Neural cell (in vitro differentiated cells): ENCODE measurements around the gene APBB2. TPM values are rescaled to one million over a fixed set of nuclear protein-coding genes. Genes with fewer than 3 reads are reported as not detected.

Experiments used
- H2AFZ ChIP-seq: fragments of 200-600, 300-800 bp; sonication (generic), shearing (Covaris generic); 2 replicates; pipeline ENCODE4 v1.6.0; 2014; ENCODE audit warnings: low read depth, mild to moderate bottlenecking, antibody characterized with exemption, low read length, moderate library complexity
- H3F3A ChIP-seq: fragments of 200-600 bp; shearing (Covaris generic); 2 replicates; pipeline ENCODE4 v1.6.1; 2016; ENCODE audit warnings: mild to moderate bottlenecking, moderate library complexity, mixed read lengths, antibody characterized with exemption, low read length; ENCODE audit not compliant: insufficient read depth, poor library complexity, severe bottlenecking
- H3K27ac ChIP-seq: fragments of 200-600, 300-800 bp; sonication (generic), shearing (Covaris generic); 2 replicates; pipeline ENCODE4 v1.5.1; 2014; ENCODE audit warnings: mild to moderate bottlenecking, low read length, moderate library complexity
- H3K27me3 ChIP-seq: fragments of 300-800, 200-600 bp; sonication (generic), shearing (Covaris generic); 2 replicates; pipeline ENCODE4 v1.6.0; 2014; ENCODE audit warnings: mild to moderate bottlenecking, low read depth, low read length, moderate library complexity; ENCODE audit not compliant: insufficient read depth
- H3K36me3 ChIP-seq: fragments of 300-800, 200-600 bp; sonication (generic), shearing (Covaris generic); 2 replicates; pipeline ENCODE4 v1.5.1; 2014; ENCODE audit warnings: mild to moderate bottlenecking, antibody characterized with exemption, low read length, moderate library complexity; ENCODE audit not compliant: insufficient read depth
- H3K4me2 ChIP-seq: fragments of 300-800, 200-600 bp; sonication (generic), shearing (Covaris generic); 2 replicates; pipeline ENCODE4 v1.6.0; 2014; ENCODE audit warnings: mild to moderate bottlenecking, low read length
- H3K4me3 ChIP-seq: fragments of 300-800, 200-600 bp; sonication (generic), shearing (Covaris generic); 2 replicates; pipeline ENCODE4 v1.5.1; 2014; ENCODE audit warnings: mild to moderate bottlenecking, low read length, moderate library complexity
- H3K79me2 ChIP-seq: fragments of 200-600 bp; shearing (Covaris generic); replicated peaks from 2 replicates; pipeline ENCODE4 v1.6.0; 2014; ENCODE audit warnings: mild to moderate bottlenecking, low read length, moderate library complexity; ENCODE audit not compliant: insufficient read depth
- H3K9ac ChIP-seq: fragments of 300-800, 200-600 bp; sonication (generic), shearing (Covaris generic); 2 replicates; pipeline ENCODE4 v1.6.1; 2016; ENCODE audit warnings: mild to moderate bottlenecking, low read length, mixed read lengths
- H3K9me2 ChIP-seq: fragments of 200-600 bp; shearing (Covaris generic); 2 replicates; pipeline ENCODE4 v1.6.1; 2016; ENCODE audit warnings: mild to moderate bottlenecking, low read length, mixed read lengths; ENCODE audit not compliant: insufficient read depth
- H3K9me3 ChIP-seq: fragments of 200-600, 300-800 bp; sonication (generic), shearing (Covaris generic); 2 replicates; pipeline ENCODE4 v1.6.1; 2016; ENCODE audit warnings: mild to moderate bottlenecking, mixed run types, low read length, moderate library complexity, mixed read lengths
- H4K20me1 ChIP-seq: fragments of 200-600 bp; shearing (Covaris generic); 2 replicates; pipeline ENCODE4 v1.6.1; 2016; ENCODE audit warnings: mild to moderate bottlenecking, mixed run types; ENCODE audit not compliant: insufficient read depth
- CTCF ChIP-seq: fragments of 450-650 bp; IDR thresholded peaks from 2 replicates; pipeline ENCODE4 v1.5.1; 2014; ENCODE audit warnings: antibody characterized with exemption, mild to moderate bottlenecking, moderate library complexity; ENCODE audit not compliant: poor library complexity, severe bottlenecking
- EP300 ChIP-seq: fragments of 450-650 bp; conservative IDR thresholded peaks from 2 replicates; pipeline ENCODE4 v1.6.1; 2014; ENCODE audit warnings: antibody characterized with exemption, mild to moderate bottlenecking, moderate library complexity; ENCODE audit not compliant: poor library complexity, severe bottlenecking
- EZH2 ChIP-seq: fragments of 200-600, 300-800 bp; shearing (Covaris generic), sonication (generic); IDR thresholded peaks from 2 replicates; pipeline ENCODE4 v1.6.1; 2014; ENCODE audit warnings: antibody characterized with exemption, low read length, borderline replicate concordance, mild to moderate bottlenecking; ENCODE audit not compliant: insufficient read depth, poor library complexity, severe bottlenecking
- MXI1 ChIP-seq: fragments of 450-650 bp; conservative IDR thresholded peaks from 2 replicates; pipeline ENCODE4 v1.6.1; 2014; ENCODE audit warnings: antibody characterized with exemption, mild to moderate bottlenecking; ENCODE audit not compliant: poor library complexity, severe bottlenecking
- POLR2AphosphoS5 ChIP-seq: IDR thresholded peaks from 2 replicates; pipeline ENCODE4 v1.6.1; 2012
- RAD21 ChIP-seq: fragments of 450-650 bp; conservative IDR thresholded peaks from 2 replicates; pipeline ENCODE4 v1.6.1; 2014; ENCODE audit warnings: antibody characterized with exemption, mild to moderate bottlenecking, moderate library complexity
- SMC3 ChIP-seq: fragments of 450-650 bp; conservative IDR thresholded peaks from 2 replicates; pipeline ENCODE4 v1.6.1; 2014; ENCODE audit warnings: antibody characterized with exemption, mild to moderate bottlenecking, moderate library complexity; ENCODE audit not compliant: poor library complexity
- TAF1 ChIP-seq: IDR thresholded peaks from 2 replicates; pipeline ENCODE4 v1.6.1; 2012; ENCODE audit warnings: low read depth
- polyA plus RNA-seq: library from polyadenylated mRNA; depleted of rRNA; stranded (reverse); fragments of >200 nt; gene quantifications from 2 replicates; pipeline ENCODE4 v1.2.3, GENCODE V29; 2014
- TF ChIP-seq, protein P1 (sequence below): IDR thresholded peaks from 2 replicates; pipeline ENCODE4 v1.6.1; 2012; ENCODE audit warnings: borderline replicate concordance

Gene APBB2
- polyA plus RNA-seq, 1 donor from 2014 or later, result 41.9 TPM

GRCh38 chr4:40881851-40882250, 332.5 kb downstream of the APBB2 start:
- Histone ChIP-seq H3K4me3 (no peak overlapping the region), H3K27me3 (no peaks in the 10 kb centered on the region), H3K79me2 (no peaks in the 10 kb centered on the region), H4K20me1 (no peaks in the 10 kb centered on the region), H3F3A (no peaks in the 10 kb centered on the region), H3K9me3 (no peaks in the 10 kb centered on the region), H3K4me2 (no peak overlapping the region), H3K9me2 (no peaks in the 10 kb centered on the region), H2AFZ (no peak overlapping the region), H3K9ac (no peak overlapping the region), H3K36me3 (no peaks in the 10 kb centered on the region), H3K27ac (no peak overlapping the region)
- TF ChIP-seq EZH2 (no peak), TAF1 (no peak), RAD21 (no peak), POLR2AphosphoS5 (no peak), EP300 (no peak), MXI1 (no peak), SMC3 (no peak), CTCF (no peak)
- TF ChIP-seq, protein P1, sequence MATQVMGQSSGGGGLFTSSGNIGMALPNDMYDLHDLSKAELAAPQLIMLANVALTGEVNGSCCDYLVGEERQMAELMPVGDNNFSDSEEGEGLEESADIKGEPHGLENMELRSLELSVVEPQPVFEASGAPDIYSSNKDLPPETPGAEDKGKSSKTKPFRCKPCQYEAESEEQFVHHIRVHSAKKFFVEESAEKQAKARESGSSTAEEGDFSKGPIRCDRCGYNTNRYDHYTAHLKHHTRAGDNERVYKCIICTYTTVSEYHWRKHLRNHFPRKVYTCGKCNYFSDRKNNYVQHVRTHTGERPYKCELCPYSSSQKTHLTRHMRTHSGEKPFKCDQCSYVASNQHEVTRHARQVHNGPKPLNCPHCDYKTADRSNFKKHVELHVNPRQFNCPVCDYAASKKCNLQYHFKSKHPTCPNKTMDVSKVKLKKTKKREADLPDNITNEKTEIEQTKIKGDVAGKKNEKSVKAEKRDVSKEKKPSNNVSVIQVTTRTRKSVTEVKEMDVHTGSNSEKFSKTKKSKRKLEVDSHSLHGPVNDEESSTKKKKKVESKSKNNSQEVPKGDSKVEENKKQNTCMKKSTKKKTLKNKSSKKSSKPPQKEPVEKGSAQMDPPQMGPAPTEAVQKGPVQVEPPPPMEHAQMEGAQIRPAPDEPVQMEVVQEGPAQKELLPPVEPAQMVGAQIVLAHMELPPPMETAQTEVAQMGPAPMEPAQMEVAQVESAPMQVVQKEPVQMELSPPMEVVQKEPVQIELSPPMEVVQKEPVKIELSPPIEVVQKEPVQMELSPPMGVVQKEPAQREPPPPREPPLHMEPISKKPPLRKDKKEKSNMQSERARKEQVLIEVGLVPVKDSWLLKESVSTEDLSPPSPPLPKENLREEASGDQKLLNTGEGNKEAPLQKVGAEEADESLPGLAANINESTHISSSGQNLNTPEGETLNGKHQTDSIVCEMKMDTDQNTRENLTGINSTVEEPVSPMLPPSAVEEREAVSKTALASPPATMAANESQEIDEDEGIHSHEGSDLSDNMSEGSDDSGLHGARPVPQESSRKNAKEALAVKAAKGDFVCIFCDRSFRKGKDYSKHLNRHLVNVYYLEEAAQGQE, result no peak

DNA sequence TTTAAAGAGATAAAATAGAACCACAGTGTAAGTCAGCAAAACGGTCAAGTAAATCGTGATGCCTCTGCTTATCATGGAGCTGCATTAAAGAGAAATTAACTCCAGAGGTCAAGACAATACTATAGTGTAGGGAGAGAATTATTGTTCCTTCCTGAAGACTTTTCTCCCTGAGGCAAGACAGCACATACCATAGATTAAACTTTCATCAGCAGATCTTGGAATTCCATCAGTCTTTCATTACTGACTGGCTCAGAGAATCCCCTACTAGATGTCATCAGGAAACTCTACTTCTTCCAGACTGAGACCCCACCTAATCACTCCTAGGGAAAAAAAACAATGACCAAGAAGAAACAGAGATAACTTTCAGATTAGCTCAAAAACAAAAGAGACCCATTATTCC, 333.2 kb downstream of the APBB2 start:
- H3K4me3 ChIP-seq, result no peak overlapping the region
- no peaks in the 10 kb centered on the region for H3K9me2 ChIP-seq
- no peak for TF ChIP-seq TAF1
- TF ChIP-seq CTCF, result no peak
- no peak for TF ChIP-seq RAD21
- TF ChIP-seq EZH2, result no peak
- TF ChIP-seq MXI1, result no peak
- TF ChIP-seq EP300, result no peak
- TF ChIP-seq, protein P1, result no peak
- no peaks in the 10 kb centered on the region for H3K36me3 ChIP-seq
- no peaks in the 10 kb centered on the region for H3K79me2 ChIP-seq
- H2AFZ ChIP-seq, result no peak overlapping the region
- no peak overlapping the region for H3K4me2 ChIP-seq
- H3K27me3 ChIP-seq, result no peaks in the 10 kb centered on the region
- no peaks in the 10 kb centered on the region for H4K20me1 ChIP-seq
- no peak overlapping the region for H3K9ac ChIP-seq
- H3K9me3 ChIP-seq, result no peaks in the 10 kb centered on the region
- no peaks in the 10 kb centered on the region for H3F3A ChIP-seq
- H3K27ac ChIP-seq, result no peak overlapping the region
